Measurements from ENCODE around the gene ING1. TPM values are rescaled to one million over a fixed set of nuclear protein-coding genes. Genes with fewer than 3 reads are reported as not detected.
"Not testable (repeated sequence)": the region's sequence is repeated elsewhere in the genome, so short reads cannot be mapped to it uniquely, and the experiment has no call there.

Gene ING1
- total RNA-seq, 4 donors from 2014 or later: 6.3 to 15.4 (median 8.7) TPM

GRCh38 chr13:110715395-110716246 lies 2.1 kb downstream of the ING1 start:
- WGBS, 2 donors: 0 to 1% methylated on average over 23 to 28 of the region's 74 CpGs
- Histone ChIP-seq H3K4me3 (peak overlapping the region; percentile 79 to 99 (median 95)), H3K36me3 (peaks cover 0 to 17% (median 3%) of the 10 kb centered on the region in 3 donors), H3K27ac (peak overlapping the region; percentile 99 to 100 (median 99)), H3K4me1 (peaks cover 0 to 35% (median 26%) of the 10 kb centered on the region in 3 donors), H3K9me3 (no peaks in the 10 kb centered on the region), H3K27me3 (no peaks in the 10 kb centered on the region)
- DNase-seq: peak; percentile 95
- TF ChIP-seq CTCF (IDR thresholded peaks at IDR 0.05) (peak in 2 of 6 experiments; percentile 18 to 31), POLR2A (IDR thresholded peaks at IDR 0.05) (peak in 2 of 4 donors; percentile 90 to 95)
- intact Hi-C loops (cut with DNase I): loop anchor here (10.0 kb wide), 1 partner anchor 101 kb away; the partner anchor contains the start of gene NAXD

GRCh38 chr13:110716247-110716515 lies 2.7 kb downstream of the ING1 start:
- Histone ChIP-seq H3K36me3 (peaks cover 0 to 23% (median 3%) of the 10 kb centered on the region in 3 donors), H3K27me3 (no peaks in the 10 kb centered on the region), H3K4me1 (peaks cover 0 to 31% (median 25%) of the 10 kb centered on the region in 3 donors), H3K4me3 (peak overlapping the region; percentile 78 to 96 (median 86)), H3K9me3 (no peaks in the 10 kb centered on the region), H3K27ac (peak overlapping the region; percentile 92 to 99 (median 96))
- TF ChIP-seq CTCF (IDR thresholded peaks at IDR 0.05) (no peak), POLR2A (IDR thresholded peaks at IDR 0.05) (no peak)
- DNase-seq: no peak
- 0% methylated on average over 3 to 12 of the region's 12 CpGs for WGBS, 2 donors
- intact Hi-C loops (cut with DNase I): loop anchor here (10.0 kb wide), 1 partner anchor 101 kb away; the partner anchor contains the start of gene NAXD

GRCh38 chr13:110719036-110719710 lies 5.7 kb downstream of the ING1 start:
- Histone ChIP-seq H3K27me3 (no peaks in the 10 kb centered on the region), H3K4me1 (peaks cover 0 to 29% (median 20%) of the 10 kb centered on the region in 3 donors), H3K9me3 (no peaks in the 10 kb centered on the region), H3K36me3 (peaks cover 0 to 30% (median 3%) of the 10 kb centered on the region in 3 donors), H3K4me3 (no peak overlapping the region), H3K27ac (no peak overlapping the region)
- no peak for DNase-seq
- WGBS, 2 donors: 95 to 97% methylated on average over 34 to 55 of the region's 61 CpGs
- intact Hi-C loops (cut with DNase I): loop anchor here (10.0 kb wide), 1 partner anchor 104 kb away; the partner anchor contains the start of gene NAXD
- TF ChIP-seq POLR2A (IDR thresholded peaks at IDR 0.05) (no peak), CTCF (IDR thresholded peaks at IDR 0.05) (no peak)

GRCh38 chr13:110722971-110723370 lies 9.5 kb downstream of the ING1 start:
- DNase-seq: no peak
- TF ChIP-seq CTCF (IDR thresholded peaks at IDR 0.05) (no peak), POLR2A (IDR thresholded peaks at IDR 0.05) (no peak)
- Histone ChIP-seq H3K27me3 (no peaks in the 10 kb centered on the region), H3K4me1 (peaks cover 0 to 10% (median 4%) of the 10 kb centered on the region in 3 donors), H3K27ac (no peak overlapping the region), H3K4me3 (no peak overlapping the region), H3K36me3 (peaks cover 0 to 30% (median 3%) of the 10 kb centered on the region in 3 donors), H3K9me3 (no peaks in the 10 kb centered on the region)
- WGBS, 2 donors: 35 to 36% methylated on average over 5 of the region's 5 CpGs
- intact Hi-C loops (cut with DNase I): no loop called here

- H3K9me3 ChIP-seq: no peaks in the 10 kb centered on the region
- DNase-seq: no peak
- peaks cover 0 to 4% (median 0%) of the 10 kb centered on the region in 3 donors for H3K4me1 ChIP-seq
- no peak overlapping the region for H3K27ac ChIP-seq
- H3K4me3 ChIP-seq: no peak overlapping the region
- TF ChIP-seq CTCF (IDR thresholded peaks at IDR 0.05) (no peak), POLR2A (IDR thresholded peaks at IDR 0.05) (no peak)
- H3K36me3 ChIP-seq: peaks cover 0 to 30% (median 3%) of the 10 kb centered on the region in 3 donors
- intact Hi-C loops (cut with DNase I): no loop called here
- H3K27me3 ChIP-seq: no peaks in the 10 kb centered on the region
- WGBS, 2 donors: 82 to 87% methylated on average over 8 of the region's 8 CpGs
Measured at GRCh38 chr13:110723598-110723997, 10.1 kb downstream of the ING1 start.

GRCh38 chr13:110726153-110726552 lies 12.7 kb downstream of the ING1 start:
- DNase-seq; H3K27ac ChIP-seq; intact Hi-C loops (cut with DNase I); H3K4me1 ChIP-seq; H3K9me3 ChIP-seq; H3K27me3 ChIP-seq; H3K4me3 ChIP-seq; H3K36me3 ChIP-seq: not testable (repeated sequence)
- 86 to 100% methylated on average over 1 of the region's 6 CpGs for WGBS, 2 donors

Data from esophagus squamous epithelium (tissue), 5 donors.